A549 treated with RU486 at 1 μM for 4 hours (cell line): ENCODE measurements around the gene ARL2. TPM values are rescaled to one million over a fixed set of nuclear protein-coding genes. Genes with fewer than 3 reads are reported as not detected.

Experiments used
- total RNA-seq: library from RNA; stranded (reverse); fragments of 200-300 nt; extraction: Qiagen RNA extraction; gene quantifications from 5 replicates; pipeline ENCODE4 v1.2.3, GENCODE V29; 2022; ENCODE audit warnings: low read depth

Gene ARL2
- total RNA-seq = 168 to 199 TPM (median 191 TPM) in 5 replicates

GRCh38 chr11:65013888-65014725 lies at the start of gene ARL2:
TSS of gene ARL2 (plus strand) at chr11:65014160. CDS start at chr11:65014208, 48 bp downstream.

GRCh38 chr11:64971421-64972233 lies 42.3 kb upstream of the ARL2 start, which contains the start of gene MAJIN:
TSS of gene MAJIN (minus strand) at chr11:64972108. CDS start at chr11:64959405, 12,703 bp downstream.

GRCh38 chr11:64996710-64997380 lies 17.1 kb upstream of the ARL2 start, which contains the start of gene BATF2:
TSS of gene BATF2 (minus strand) at chr11:64996971. CDS start at chr11:64996914, 57 bp downstream.

GRCh38 chr11:65027213-65028067 lies 13.5 kb downstream of the ARL2 start, which contains the start of gene SNX15:
TSS of gene SNX15 (plus strand) at chr11:65027439. CDS start at chr11:65027538, 99 bp downstream.

GRCh38 chr11:65040847-65041622 lies 27.1 kb downstream of the ARL2 start, which contains the start of gene SAC3D1:
TSS of gene SAC3D1 (plus strand) at chr11:65041210. CDS start at chr11:65041293, 83 bp downstream.

GRCh38 chr11:65058419-65059054 lies 44.6 kb downstream of the ARL2 start, which contains the start of gene NAALADL1:
TSS of gene NAALADL1 (minus strand) at chr11:65058553. CDS start at chr11:65058521, 32 bp downstream.

Other genes with a start within 250 kb of the ARL2 start
- 171 to 227 TPM (median 177 TPM) in 5 replicates for gene SF1, start 235.6 kb upstream of the ARL2 start, total RNA-seq
- gene MAP4K2, start 210.9 kb upstream of the ARL2 start, total RNA-seq = 5.7 to 11.1 TPM (median 9.0 TPM) in 5 replicates
- gene MEN1, start 203.6 kb upstream of the ARL2 start, total RNA-seq = 25.5 to 41.2 TPM (median 37.0 TPM) in 5 replicates
- gene CDC42BPG, start 169.5 kb upstream of the ARL2 start, total RNA-seq = 0.95 to 1.9 TPM (median 1.5 TPM) in 5 replicates
- gene EHD1, start 135.5 kb upstream of the ARL2 start, total RNA-seq = 105 to 137 TPM (median 131 TPM) in 5 replicates
- gene ATG2A, start 97.0 kb upstream of the ARL2 start, total RNA-seq = 13.4 to 25.2 TPM (median 22.4 TPM) in 5 replicates
- gene PPP2R5B, start 89.5 kb upstream of the ARL2 start, total RNA-seq = 4.3 to 5.9 TPM (median 4.6 TPM) in 5 replicates
- gene GPHA2, start 78.3 kb upstream of the ARL2 start, total RNA-seq = not detected in 5 replicates
- not detected in 5 replicates for gene MAJIN, start 42.1 kb upstream of the ARL2 start, total RNA-seq
- 0.71 to 1.2 TPM (median 0.86 TPM) in 5 replicates for gene BATF2, start 17.2 kb upstream of the ARL2 start, total RNA-seq
- gene SNX15, start 13.3 kb downstream of the ARL2 start, total RNA-seq = 18.6 to 23.3 TPM (median 21.8 TPM) in 5 replicates
- gene SAC3D1, start 27.1 kb downstream of the ARL2 start, total RNA-seq = 35.9 to 63.7 TPM (median 56.6 TPM) in 5 replicates
- gene NAALADL1, start 44.4 kb downstream of the ARL2 start, total RNA-seq = not detected in 5 replicates
- gene CDCA5, start 69.9 kb downstream of the ARL2 start, total RNA-seq = 56.3 to 71.6 TPM (median 66.3 TPM) in 5 replicates
- gene ZFPL1, start 70.1 kb downstream of the ARL2 start, total RNA-seq = 29.8 to 38.6 TPM (median 32.9 TPM) in 5 replicates
- 51.9 to 62.4 TPM (median 53.8 TPM) in 5 replicates for gene VPS51, start 82.1 kb downstream of the ARL2 start, total RNA-seq
- 5.2 to 8.7 TPM (median 6.5 TPM) in 5 replicates for gene TM7SF2, start 97.7 kb downstream of the ARL2 start, total RNA-seq
- 13.4 to 26.8 TPM (median 23.3 TPM) in 5 replicates for gene ZNHIT2, start 103.5 kb downstream of the ARL2 start, total RNA-seq
- 832 to 1,047 TPM (median 993 TPM) in 5 replicates for gene FAU, start 108.0 kb downstream of the ARL2 start, total RNA-seq
- 66.5 to 79.9 TPM (median 72.3 TPM) in 5 replicates for gene MRPL49, start 108.2 kb downstream of the ARL2 start, total RNA-seq
- 27.8 to 43.7 TPM (median 41.1 TPM) in 5 replicates for gene SYVN1, start 120.4 kb downstream of the ARL2 start, total RNA-seq
- gene SPDYC, start 156.1 kb downstream of the ARL2 start, total RNA-seq = not detected in 5 replicates
- 90.5 to 114 TPM (median 104 TPM) in 5 replicates for gene CAPN1, start 167.8 kb downstream of the ARL2 start, total RNA-seq
- gene POLA2, start 247.8 kb downstream of the ARL2 start, total RNA-seq = 13.0 to 21.6 TPM (median 16.9 TPM) in 5 replicates